Stimulated activated naive CD8-positive, alpha-beta T cell treated with anti-CD3 and anti-CD28 coated beads, Interleukin-15, Interleukin-2, amounts not matched to agents 100 U/mL and 50 U/mL, for 24 hours (primary cell): Measurements from ENCODE around the gene CXCR5.
A peak's percentile ranks its signal among the peaks of the same experiment; 100 is the strongest.

Experiments used
- ATAC-seq: fragments of 150-1000 bp; cut with Tn5 transposase; one replicate; pipeline ENCODE4 v1.10.0; 2021
- DNase-seq: peaks from one replicate; pipeline ENCODE4 v3.0.0; 2021

CXCR5 gene

GRCh38 chr11:118912742-118913410 is 29.2 kb downstream of the CXCR5 start:
- no peak for DNase-seq
- ATAC-seq, result peak; percentile 11

- ATAC-seq (peak; percentile 0), DNase-seq (peak; percentile 71)
Observed at GRCh38 chr11:118913411-118914125, 29.9 kb downstream of the CXCR5 start.

GRCh38 chr11:118914178-118914918 is 30.7 kb downstream of the CXCR5 start:
- peak; percentile 27 for ATAC-seq
- DNase-seq, result peak; percentile 81

GRCh38 chr11:118914987-118915386 is 31.3 kb downstream of the CXCR5 start:
- DNase-seq (no peak), ATAC-seq (no peak)

GRCh38 chr11:118915396-118915795 is 31.7 kb downstream of the CXCR5 start:
- DNase-seq (no peak), ATAC-seq (no peak)

- ATAC-seq, result no peak
- no peak for DNase-seq
Observed at GRCh38 chr11:118915941-118916841, 32.5 kb downstream of the CXCR5 start.

GRCh38 chr11:118916842-118917388 is 33.2 kb downstream of the CXCR5 start:
- no peak for DNase-seq
- no peak for ATAC-seq

- DNase-seq (peak; percentile 68), ATAC-seq (peak; percentile 34)
Observed at GRCh38 chr11:118917481-118918127, 33.9 kb downstream of the CXCR5 start.

GRCh38 chr11:118918128-118918685 is 34.5 kb downstream of the CXCR5 start:
- DNase-seq (no peak), ATAC-seq (no peak)

- ATAC-seq (no peak), DNase-seq (no peak)
Observed at GRCh38 chr11:118918686-118919280, 35.1 kb downstream of the CXCR5 start.

GRCh38 chr11:118921121-118921928 is 37.6 kb downstream of the CXCR5 start:
- DNase-seq, result no peak
- ATAC-seq, result no peak

- DNase-seq (no peak), ATAC-seq (no peak)
Observed at GRCh38 chr11:118921929-118922744, 38.4 kb downstream of the CXCR5 start.

- ATAC-seq, result no peak
Observed at GRCh38 chr11:118922745-118923627, 39.3 kb downstream of the CXCR5 start.

GRCh38 chr11:118923721-118924587 is 40.3 kb downstream of the CXCR5 start:
- ATAC-seq, result no peak
- DNase-seq, result no peak

More at GRCh38 chr11:118922745-118923627, 39.3 kb downstream of the CXCR5 start:
- no peak for DNase-seq

GRCh38 chr11:118924591-118925585 is 41.2 kb downstream of the CXCR5 start:
- DNase-seq (peak; percentile 70), ATAC-seq (no peak)
